Mucosa of descending colon (tissue), 3 donors: ENCODE results near the gene RAB1A. TPM values are rescaled to one million over a fixed set of nuclear protein-coding genes. Genes with fewer than 3 reads are reported as not detected.

ENCODE experiments used
- ATAC-seq: fragments of 200-7000 bp; cut with Tn5 transposase; one replicate; pipeline ENCODE4 v1.9.1; 2020; ENCODE audit warnings: mild to moderate bottlenecking, moderate library complexity
- DNase-seq, 3 donors: peaks; one replicate each; pipeline ENCODE4 v3.0.0-alpha.2; 2020
- H3K36me3 ChIP-seq: fragments of 200-600 bp; one replicate; pipeline ENCODE4 v1.8.0; 2021; ENCODE audit warnings: low read depth, mild to moderate bottlenecking
- H3K4me1 ChIP-seq: fragments of 200-600 bp; one replicate; pipeline ENCODE4 v1.8.0; 2021; ENCODE audit warnings: low read depth, mild to moderate bottlenecking
- H3K4me3 ChIP-seq: fragments of 200-600 bp; one replicate; pipeline ENCODE4 v1.8.0; 2021; ENCODE audit warnings: mild to moderate bottlenecking
- H3K9me3 ChIP-seq: fragments of 200-600 bp; one replicate; pipeline ENCODE4 v1.8.0; 2021; ENCODE audit warnings: mild to moderate bottlenecking
- CTCF ChIP-seq: fragments of 200-600 bp; IDR thresholded peaks from one replicate; pipeline ENCODE4 v1.8.0; 2022; ENCODE audit warnings: antibody characterized with exemption, mild to moderate bottlenecking
- intact Hi-C, 2 donors: fragments of 100-400 bp; cut with DNase I in 1 of 2; cut with micrococcal nuclease in 1 of 2; formaldehyde crosslinking; loops; one replicate each; pipeline versions ENCODE4 v1.11.0 to v1.11.1; 2022; cut with DNase I, micrococcal nuclease
- total RNA-seq, 3 donors: library from RNA; stranded (reverse); fragmentation: NEBNext Ultra II Directional in 2 of 3; extraction: Animal tissue kit (Norgen Biotek cat#: 25700) in 2 of 3; gene quantifications; one replicate each; pipeline versions ENCODE4 v1.2.1 to v1.2.4, GENCODE V29; 2021 to 2023
- donor health status: DM: no; HTN: no; CAD: no; lungs with moderate emphysema.
- donor health status: DM: no; HTN: no; CAD: no.
- donor health status: DM: no; HTN: yes; CAD: no.

RAB1A gene
- total RNA-seq, 3 donors from 2014 or later: 144 to 165 (median 151) TPM

DNA sequence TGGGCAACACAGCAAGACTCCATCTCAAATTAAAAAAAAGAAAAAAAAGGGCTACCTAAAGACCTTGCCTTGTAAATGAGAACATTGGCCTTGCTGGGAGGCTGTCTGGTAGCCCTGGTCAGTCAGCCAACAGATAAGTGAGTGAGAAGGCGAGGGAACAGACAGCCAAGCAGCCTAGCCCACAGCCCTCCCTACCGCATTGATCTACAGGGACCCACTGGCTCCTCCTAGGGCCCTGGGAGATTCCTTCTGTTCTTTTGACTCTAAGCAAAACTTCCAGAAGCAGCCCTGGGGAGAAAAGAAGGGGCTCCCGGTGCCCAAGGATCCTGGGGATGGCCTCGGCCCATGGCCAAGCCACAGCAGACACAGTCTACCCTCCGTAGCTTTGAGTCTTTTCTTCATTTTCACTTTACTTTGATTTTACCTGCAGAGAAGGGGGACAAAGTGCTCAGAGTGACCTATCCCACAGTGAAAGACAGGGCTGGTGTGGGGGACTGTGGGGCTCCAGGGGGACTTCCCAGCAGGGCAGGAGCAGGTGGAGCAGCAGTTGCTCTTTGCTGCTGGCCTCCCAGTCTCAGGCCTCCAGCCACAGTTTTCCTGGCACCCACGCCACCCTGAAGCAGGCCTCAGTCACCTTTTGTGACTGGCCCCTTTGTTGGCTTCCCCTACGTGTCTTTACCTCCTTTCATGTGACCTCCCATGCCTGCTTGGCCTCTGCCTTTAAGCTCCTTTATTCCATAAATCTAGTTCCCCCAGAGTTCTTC is 68.6 kb downstream of the RAB1A start:
- intact Hi-C loops: loop anchor here in 1 of 2 donors (10.0 kb wide), 1 partner anchor 123 kb away; no protein-coding TSS in a partner anchor
- Histone ChIP-seq H3K36me3 (no peaks in the 10 kb centered on the region), H3K4me3 (no peak overlapping the region), H3K9me3 (no peaks in the 10 kb centered on the region), H3K4me1 (peaks cover 29% of the 10 kb centered on the region)
- ATAC-seq (no peak), DNase-seq (no peak)
- no peak for TF ChIP-seq CTCF

- ATAC-seq (no peak), DNase-seq (no peak)
- intact Hi-C loops: no loop called here
- H3K4me1 ChIP-seq: peaks cover 28% of the 10 kb centered on the region
- no peak for TF ChIP-seq CTCF
- H3K9me3 ChIP-seq: no peaks in the 10 kb centered on the region
- peaks cover 3% of the 10 kb centered on the region for H3K36me3 ChIP-seq
- H3K4me3 ChIP-seq: no peak overlapping the region
Observed at GRCh38 chr2:65059071-65059470, 70.8 kb downstream of the RAB1A start.

DNA sequence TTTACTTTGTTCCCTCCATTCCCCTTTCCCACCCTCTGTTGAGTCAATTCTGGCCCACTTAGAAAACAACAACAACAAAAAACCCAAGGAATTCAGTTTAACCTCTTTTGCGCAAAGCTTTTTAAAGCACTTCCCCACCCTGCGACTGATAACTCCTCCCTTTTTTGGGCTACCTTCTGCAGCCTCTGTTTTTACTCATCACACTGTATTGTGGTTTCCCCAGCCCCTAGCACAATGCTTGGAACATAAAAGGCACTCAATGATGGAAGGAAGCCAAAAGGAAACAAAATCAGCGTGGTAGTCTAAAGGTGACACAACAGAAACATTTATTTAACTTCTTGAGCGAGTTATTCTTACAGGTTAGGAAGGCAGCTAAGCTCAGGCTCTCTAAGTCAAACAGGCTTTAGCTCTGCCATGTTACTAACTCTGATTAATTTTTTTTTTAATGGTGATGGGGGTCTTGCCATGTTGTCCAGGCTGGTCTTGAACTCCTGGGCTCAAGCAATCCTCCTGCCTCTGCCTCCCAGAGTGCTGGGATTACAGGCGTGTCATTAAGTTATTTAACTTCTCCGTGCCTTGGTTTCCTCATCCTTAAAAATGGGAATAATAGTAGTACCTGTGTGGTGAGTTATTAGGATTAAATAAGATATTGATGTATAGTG is 72.4 kb downstream of the RAB1A start:
- H3K36me3 ChIP-seq: peaks cover 3% of the 10 kb centered on the region
- TF ChIP-seq CTCF: no peak
- H3K9me3 ChIP-seq: no peaks in the 10 kb centered on the region
- no peak overlapping the region for H3K4me3 ChIP-seq
- intact Hi-C loops: no loop called here
- ATAC-seq: peak; percentile 25
- peaks cover 31% of the 10 kb centered on the region for H3K4me1 ChIP-seq
- peak in 1 of 3 donors; percentile 43 for DNase-seq

DNA sequence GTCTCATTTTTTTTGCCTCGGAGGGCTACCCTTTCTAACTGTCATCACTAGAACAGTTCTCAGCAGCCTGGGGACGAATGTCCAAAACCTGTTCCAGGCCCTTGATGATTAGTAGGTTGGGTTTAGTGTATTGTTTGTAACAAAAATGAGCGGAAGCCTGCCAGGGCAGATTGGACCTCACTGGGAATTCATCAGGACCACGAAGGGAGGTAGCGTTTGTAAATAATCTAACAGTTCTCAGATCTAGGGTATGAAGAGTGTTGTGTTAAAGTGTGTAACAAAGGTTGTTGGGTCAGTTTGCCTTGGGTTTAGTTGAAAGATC is 72.9 kb downstream of the RAB1A start:
- intact Hi-C loops: no loop called here
- no peak for ATAC-seq

More for the DNA sequence above, 72.9 kb downstream of the RAB1A start:
- no peaks in the 10 kb centered on the region for H3K9me3 ChIP-seq
- H3K4me1 ChIP-seq: peaks cover 31% of the 10 kb centered on the region
- H3K4me3 ChIP-seq: peak overlapping the region; percentile 71
- DNase-seq: no peak
- peaks cover 3% of the 10 kb centered on the region for H3K36me3 ChIP-seq
- no peak for TF ChIP-seq CTCF
